Stimulated activated naive CD8-positive, alpha-beta T cell treated with anti-CD3 and anti-CD28 coated beads, Interleukin-15, amount 100 ng/mL, for 72 hours (primary cell): Measurements from ENCODE around the gene AP2A1.
A peak's percentile ranks its signal among the peaks of the same experiment; 100 is the strongest.

ENCODE experiments used
- ATAC-seq: fragments of 150-1000 bp; cut with Tn5 transposase; 2 replicates; pipeline ENCODE4 v1.10.0; 2021; ENCODE audit warnings: mild to moderate bottlenecking, moderate library complexity
- DNase-seq, 2 donors: peaks; one replicate each; pipeline ENCODE4 v3.0.0; 2021 to 2022
- H3K27ac Mint-ChIP-seq, 2 donors: one replicate each; pipeline ENCODE4 v1.8.0; 2022; ENCODE audit warnings: mild to moderate bottlenecking in 2 of 2, mixed read lengths in 2 of 2, moderate library complexity in 2 of 2
- H3K27me3 Mint-ChIP-seq: one replicate; pipeline ENCODE4 v1.8.0; 2022; ENCODE audit warnings: mixed read lengths
- H3K4me1 Mint-ChIP-seq: one replicate; pipeline ENCODE4 v1.8.0; 2022; ENCODE audit warnings: mild to moderate bottlenecking, mixed read lengths
- H3K4me3 Mint-ChIP-seq, 2 donors: one replicate each; pipeline ENCODE4 v1.8.0; 2022; ENCODE audit warnings: mild to moderate bottlenecking in 2 of 2, mixed read lengths in 2 of 2, moderate library complexity in 1 of 2
- H3K9me3 Mint-ChIP-seq, 2 donors: one replicate each; pipeline ENCODE4 v1.8.0; 2022; ENCODE audit warnings: mixed read lengths in 2 of 2

The AP2A1 gene

GRCh38 chr19:49846408-49846807 lies 79.6 kb downstream of the AP2A1 start:
- ATAC-seq, result no peak

DNA sequence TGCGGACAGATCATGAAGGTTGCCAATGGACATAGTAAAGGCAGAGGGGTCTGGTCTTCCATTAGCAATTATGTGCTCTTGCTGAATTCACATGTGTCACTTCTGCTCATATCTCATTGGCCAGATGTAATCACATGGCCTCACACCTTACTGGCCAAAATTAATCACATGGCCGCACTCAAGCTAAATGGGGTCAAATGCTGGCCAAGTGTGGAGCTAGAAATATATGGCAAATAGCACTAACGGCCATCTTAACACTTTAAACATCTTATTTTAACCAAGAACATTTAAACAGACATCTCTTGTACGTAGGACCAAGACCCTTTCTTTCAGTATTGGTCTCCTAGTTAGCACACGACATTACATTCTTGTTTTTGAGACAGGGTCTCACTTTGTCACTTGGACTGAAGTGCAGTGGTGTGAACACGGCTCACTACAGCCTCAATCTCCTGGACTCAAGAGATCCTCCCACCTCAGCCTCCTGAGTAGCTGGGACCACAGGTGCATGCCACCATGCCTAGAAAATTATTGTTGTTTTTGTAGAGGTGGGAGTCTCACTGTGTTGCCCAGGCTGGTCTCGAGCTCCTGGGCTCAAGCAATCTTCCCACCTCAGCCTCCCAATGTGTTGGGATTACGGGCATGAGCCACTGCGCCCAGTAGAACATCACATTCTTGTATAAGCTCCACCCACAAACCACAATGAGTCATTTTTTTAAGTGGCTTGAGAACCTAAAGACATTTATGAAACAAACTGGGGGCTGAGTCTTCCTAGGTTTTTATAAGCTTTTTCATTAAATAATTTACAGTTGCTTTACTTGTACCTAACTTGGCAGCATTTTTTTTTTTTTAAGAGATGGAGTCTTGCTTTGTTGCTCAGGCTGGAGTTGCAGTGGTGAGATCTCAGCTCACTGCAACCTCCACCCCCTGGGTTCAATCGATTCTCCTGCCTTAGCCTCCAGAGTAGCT lies 81.2 kb downstream of the AP2A1 start:
- H3K27me3 Mint-ChIP-seq, result no peaks in the 10 kb centered on the region
- H3K27ac Mint-ChIP-seq, result peak overlapping the region in 1 of 2 donors; percentile 35
- no peak for ATAC-seq
- H3K4me1 Mint-ChIP-seq, result peaks cover 38% of the 10 kb centered on the region
- H3K9me3 Mint-ChIP-seq, result peaks cover 13 to 15% of the 10 kb centered on the region in 2 donors
- DNase-seq, result no peak
- no peak overlapping the region for H3K4me3 Mint-ChIP-seq

More at GRCh38 chr19:49846408-49846807, 79.6 kb downstream of the AP2A1 start:
- H3K27me3 Mint-ChIP-seq, result no peaks in the 10 kb centered on the region
- DNase-seq, result no peak
- H3K4me3 Mint-ChIP-seq, result no peak overlapping the region
- peaks cover 13 to 15% of the 10 kb centered on the region in 2 donors for H3K9me3 Mint-ChIP-seq
- no peak overlapping the region for H3K27ac Mint-ChIP-seq
- peaks cover 25% of the 10 kb centered on the region for H3K4me1 Mint-ChIP-seq

- Mint-ChIP-seq H3K4me1 (peaks cover 47% of the 10 kb centered on the region), H3K4me3 (peak overlapping the region; percentile 17 to 69), H3K27ac (no peak overlapping the region), H3K9me3 (peaks cover 13 to 15% of the 10 kb centered on the region in 2 donors), H3K27me3 (no peaks in the 10 kb centered on the region)
- DNase-seq, result no peak
- no peak for ATAC-seq
Measured at GRCh38 chr19:49848938-49849337, 82.1 kb downstream of the AP2A1 start.

DNA sequence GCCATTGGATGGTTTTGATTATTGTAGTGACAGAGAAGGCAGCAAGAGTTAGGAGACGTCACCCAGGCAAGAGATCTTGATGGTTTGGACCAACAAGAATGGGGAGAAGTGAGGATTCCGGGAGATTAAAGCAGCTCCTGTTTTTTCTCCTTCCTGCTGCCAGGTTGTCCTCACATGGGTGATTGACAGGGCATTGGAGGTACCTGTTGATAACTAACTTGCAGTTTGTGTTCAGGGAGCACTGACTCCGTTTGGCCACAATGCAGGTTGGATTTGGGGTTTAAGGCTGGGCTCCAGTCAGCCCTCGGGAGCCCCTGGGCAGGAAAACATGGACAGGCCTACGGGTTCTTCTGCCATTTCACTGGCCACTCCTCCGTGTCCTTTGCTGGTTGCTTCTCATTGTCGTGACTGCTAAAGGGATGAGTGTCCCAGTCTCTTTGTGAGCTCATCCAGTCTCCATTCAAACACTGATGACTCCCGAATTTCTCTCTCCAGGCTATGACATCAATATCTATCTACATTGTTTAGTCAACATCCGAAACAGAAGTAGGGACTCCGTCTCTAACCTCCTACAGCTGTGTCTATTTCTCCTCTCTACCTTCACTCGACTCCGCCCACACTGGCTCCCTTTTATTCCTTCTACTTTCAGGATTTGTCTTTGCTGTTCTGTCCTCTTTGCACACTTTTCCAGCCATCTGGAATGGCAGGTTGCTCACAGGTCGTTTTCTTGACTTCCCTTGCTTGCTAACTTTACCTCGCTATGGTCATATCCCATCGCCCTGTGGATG lies 82.8 kb downstream of the AP2A1 start:
- peak overlapping the region in 1 of 2 donors; percentile 77 for H3K27ac Mint-ChIP-seq
- H3K9me3 Mint-ChIP-seq, result peaks cover 13 to 15% of the 10 kb centered on the region in 2 donors
- H3K27me3 Mint-ChIP-seq, result no peaks in the 10 kb centered on the region
- DNase-seq (no peak), ATAC-seq (no peak)
- H3K4me3 Mint-ChIP-seq, result peak overlapping the region; percentile 89 to 90
- H3K4me1 Mint-ChIP-seq, result peaks cover 50% of the 10 kb centered on the region

GRCh38 chr19:49850221-49850486 lies 83.4 kb downstream of the AP2A1 start:
- Mint-ChIP-seq H3K27ac (peak overlapping the region; percentile 97), H3K4me3 (peak overlapping the region; percentile 89 to 90), H3K9me3 (peaks cover 13 to 15% of the 10 kb centered on the region in 2 donors), H3K27me3 (no peaks in the 10 kb centered on the region), H3K4me1 (peaks cover 53% of the 10 kb centered on the region)
- DNase-seq (no peak), ATAC-seq (no peak)

DNA sequence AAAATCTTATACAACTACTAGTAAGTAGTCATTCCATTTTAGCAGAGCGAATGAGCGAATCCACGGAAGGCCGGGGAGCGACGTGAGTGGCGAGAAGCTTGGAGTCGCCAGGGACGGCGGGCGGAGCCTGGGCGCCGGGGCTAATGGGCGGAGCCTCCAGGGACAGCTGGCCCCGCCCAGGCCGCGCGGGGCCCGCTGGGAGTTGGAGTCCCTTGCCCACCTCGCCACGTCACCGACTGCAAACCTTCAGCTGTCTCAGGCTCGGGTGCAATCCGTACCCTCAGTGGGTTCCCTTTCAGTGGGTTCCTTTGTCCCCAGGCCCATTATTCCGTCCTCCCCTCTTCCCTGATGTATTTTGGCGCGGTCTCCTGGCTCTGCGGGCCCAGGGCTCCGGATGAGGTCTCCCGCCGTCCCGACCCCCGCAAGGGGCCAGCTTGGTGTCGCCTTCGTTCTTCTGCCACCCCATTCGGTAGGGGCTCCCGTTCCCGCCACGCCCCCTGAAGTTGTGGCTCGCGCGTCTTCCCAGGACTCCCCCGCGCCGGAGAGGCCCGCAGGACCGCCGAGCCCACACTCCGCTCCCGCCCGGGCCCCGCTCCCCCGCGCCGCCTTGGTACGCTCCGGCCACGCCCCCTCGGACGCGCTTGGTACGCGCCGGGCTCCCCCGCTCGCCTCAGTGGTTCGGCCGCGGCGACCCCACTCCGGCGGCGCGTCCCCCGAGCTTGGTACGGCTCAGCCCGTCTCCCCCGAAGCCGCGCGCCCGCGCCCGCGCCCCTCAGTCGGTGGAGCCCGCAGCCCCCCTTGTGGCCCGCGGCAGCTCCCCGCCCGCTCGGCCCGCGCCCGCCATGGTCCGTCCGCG lies 83.9 kb downstream of the AP2A1 start, which contains the start of gene PTOV1:
Gene PTOV1 (plus strand): TSS at position 673 of the 856 bp plus-strand sequence.
- H3K27ac Mint-ChIP-seq, result peak within 1 kb of the TSS; percentile 97
- peak within 1 kb of the TSS; percentile 89 to 90 for H3K4me3 Mint-ChIP-seq
- peaks cover 59% of the 10 kb centered on the region for H3K4me1 Mint-ChIP-seq

GRCh38 chr19:49851456-49852259 lies 84.9 kb downstream of the AP2A1 start:
- H3K9me3 Mint-ChIP-seq, result peaks cover 13 to 15% of the 10 kb centered on the region in 2 donors
- H3K4me1 Mint-ChIP-seq, result peaks cover 59% of the 10 kb centered on the region
- DNase-seq, result no peak
- H3K27ac Mint-ChIP-seq, result peak overlapping the region; percentile 56 to 57
- peak; percentile 2 for ATAC-seq
- H3K27me3 Mint-ChIP-seq, result no peaks in the 10 kb centered on the region
- peak overlapping the region; percentile 77 to 88 for H3K4me3 Mint-ChIP-seq

More for the DNA sequence above, 83.9 kb downstream of the AP2A1 start, which contains the start of gene PTOV1:
- ATAC-seq (peak; percentile 88), DNase-seq (peak; percentile 90 to 94)
- peaks cover 13 to 15% of the 10 kb centered on the region in 2 donors for H3K9me3 Mint-ChIP-seq
- no peaks in the 10 kb centered on the region for H3K27me3 Mint-ChIP-seq

DNA sequence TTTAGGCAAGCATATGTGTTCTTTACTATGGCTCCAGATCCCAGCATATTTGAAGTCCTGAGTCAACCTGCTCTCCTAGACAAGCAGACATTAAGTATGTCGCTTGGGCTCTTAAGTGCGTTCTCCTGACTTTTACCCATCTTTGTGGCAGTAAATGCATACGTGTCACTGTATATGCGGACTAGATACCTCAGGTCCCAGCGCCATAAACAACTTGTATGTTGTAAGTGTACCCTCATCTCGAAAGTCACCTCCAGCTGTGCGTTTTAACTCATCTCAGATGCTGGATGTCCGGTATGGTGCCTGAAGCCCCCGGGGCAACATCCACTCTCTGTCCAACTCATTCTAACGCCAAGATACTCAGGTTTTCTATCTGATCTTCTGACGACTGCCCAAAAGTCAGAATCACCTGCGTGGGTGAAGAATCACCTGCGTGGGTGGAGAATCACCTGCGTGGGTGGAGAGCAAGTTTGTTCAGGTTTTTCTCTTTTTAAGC lies 85.9 kb downstream of the AP2A1 start:
- Mint-ChIP-seq H3K27ac (peak overlapping the region in 1 of 2 donors; percentile 57), H3K9me3 (peaks cover 13 to 15% of the 10 kb centered on the region in 2 donors), H3K4me3 (peak overlapping the region; percentile 77 to 88), H3K4me1 (peaks cover 59% of the 10 kb centered on the region), H3K27me3 (no peaks in the 10 kb centered on the region)
- DNase-seq (no peak), ATAC-seq (no peak)

DNA sequence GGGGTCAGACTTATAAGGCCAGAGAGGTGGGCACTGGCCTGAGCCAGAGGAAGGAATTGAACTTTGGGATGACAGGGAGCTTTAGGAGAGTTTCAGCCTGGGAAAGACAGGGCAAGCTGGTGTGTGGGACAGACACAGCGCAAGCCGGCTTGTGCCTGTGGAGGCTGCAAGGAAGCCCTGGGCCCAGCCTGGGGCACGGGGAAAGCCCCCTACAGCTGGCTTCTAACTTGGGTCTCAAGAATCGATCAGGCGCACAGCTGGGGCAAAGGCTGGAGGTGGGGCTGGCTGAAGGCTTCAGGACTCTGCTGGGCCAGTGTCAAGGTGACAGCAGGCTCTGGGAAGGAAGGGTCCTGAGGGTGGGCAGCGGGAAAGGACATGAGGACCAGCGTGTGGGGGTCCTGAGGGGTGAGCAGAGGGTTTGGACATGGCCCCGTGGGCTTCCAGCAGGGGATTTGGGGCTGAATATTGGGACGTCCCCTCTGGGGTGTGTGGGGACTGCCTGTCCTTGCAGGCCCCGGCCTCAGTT lies 87.1 kb downstream of the AP2A1 start:
- Mint-ChIP-seq H3K4me1 (peaks cover 47% of the 10 kb centered on the region), H3K4me3 (no peak overlapping the region), H3K9me3 (peaks cover 10 to 14% of the 10 kb centered on the region in 2 donors), H3K27ac (peak overlapping the region in 1 of 2 donors; percentile 92), H3K27me3 (no peaks in the 10 kb centered on the region)
- no peak for ATAC-seq
- DNase-seq, result no peak

DNA sequence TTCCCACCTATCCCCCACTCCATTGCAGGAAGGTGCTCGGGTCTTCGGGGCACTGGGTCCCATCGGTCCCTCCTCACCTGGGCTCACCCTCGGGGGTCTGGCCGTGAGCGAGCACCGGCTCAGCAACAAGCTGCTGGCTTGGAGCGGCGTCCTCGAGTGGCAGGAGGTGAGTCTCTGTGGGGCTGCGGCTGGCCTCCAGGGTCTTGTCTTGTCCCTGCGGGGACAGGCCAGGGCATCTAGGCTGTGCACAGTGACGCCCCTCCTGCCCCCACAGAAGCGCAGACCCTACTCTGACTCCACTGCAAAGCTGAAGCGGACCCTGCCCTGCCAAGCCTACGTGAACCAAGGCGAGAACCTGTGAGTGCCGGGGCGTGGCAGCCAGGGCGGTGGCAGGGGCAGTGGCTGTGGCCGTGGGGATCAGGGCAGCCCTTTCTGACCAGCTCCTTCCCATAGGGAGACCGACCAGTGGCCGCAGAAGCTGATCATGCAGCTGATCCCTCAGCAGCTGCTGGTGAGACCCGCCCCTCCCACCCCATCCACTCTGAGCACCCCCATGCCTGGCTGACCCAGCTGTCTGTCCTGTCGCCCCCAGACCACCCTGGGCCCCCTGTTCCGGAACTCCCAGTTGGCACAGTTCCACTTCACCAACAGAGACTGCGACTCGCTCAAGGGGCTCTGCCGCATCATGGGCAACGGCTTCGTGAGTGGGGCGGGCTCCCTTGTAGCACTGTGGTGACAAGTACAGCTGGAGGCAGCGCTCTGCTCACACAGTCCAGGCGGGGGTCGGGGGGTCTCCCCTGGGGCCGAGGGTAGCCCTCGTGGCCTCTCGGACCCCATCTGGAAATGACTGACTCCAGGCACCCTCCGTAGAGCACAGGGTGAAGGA lies 87.8 kb downstream of the AP2A1 start:
- Mint-ChIP-seq H3K4me3 (no peak overlapping the region), H3K27me3 (no peaks in the 10 kb centered on the region), H3K27ac (peak overlapping the region in 1 of 2 donors; percentile 48), H3K9me3 (peaks cover 6 to 8% of the 10 kb centered on the region in 2 donors), H3K4me1 (peaks cover 42% of the 10 kb centered on the region)
- no peak for ATAC-seq
- no peak for DNase-seq

DNA sequence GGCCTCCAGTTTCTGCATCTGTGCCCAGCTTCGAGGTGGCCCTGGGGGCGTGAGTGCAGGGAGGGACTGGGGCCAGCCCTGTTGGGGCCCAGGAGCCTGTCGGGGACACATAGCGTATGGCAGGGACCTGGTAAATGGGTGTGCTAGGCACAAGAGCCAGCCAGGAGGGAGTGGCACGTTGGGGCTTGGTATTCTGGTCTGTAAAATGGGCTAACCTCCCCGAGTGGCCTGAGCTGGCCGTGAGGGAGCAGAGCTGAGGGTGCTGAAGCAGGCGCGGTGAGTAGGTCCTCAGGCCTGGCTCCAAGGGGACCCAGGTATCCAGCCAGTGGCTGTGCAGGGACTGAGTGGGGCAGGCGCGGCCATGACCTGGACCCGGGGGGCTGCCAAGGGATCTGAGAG lies 88.5 kb downstream of the AP2A1 start:
- Mint-ChIP-seq H3K4me1 (peaks cover 35% of the 10 kb centered on the region), H3K27ac (peak overlapping the region in 1 of 2 donors; percentile 34), H3K9me3 (peaks cover 0 to 1% of the 10 kb centered on the region in 2 donors), H3K4me3 (no peak overlapping the region), H3K27me3 (no peaks in the 10 kb centered on the region)
- no peak for ATAC-seq
- DNase-seq, result no peak

DNA sequence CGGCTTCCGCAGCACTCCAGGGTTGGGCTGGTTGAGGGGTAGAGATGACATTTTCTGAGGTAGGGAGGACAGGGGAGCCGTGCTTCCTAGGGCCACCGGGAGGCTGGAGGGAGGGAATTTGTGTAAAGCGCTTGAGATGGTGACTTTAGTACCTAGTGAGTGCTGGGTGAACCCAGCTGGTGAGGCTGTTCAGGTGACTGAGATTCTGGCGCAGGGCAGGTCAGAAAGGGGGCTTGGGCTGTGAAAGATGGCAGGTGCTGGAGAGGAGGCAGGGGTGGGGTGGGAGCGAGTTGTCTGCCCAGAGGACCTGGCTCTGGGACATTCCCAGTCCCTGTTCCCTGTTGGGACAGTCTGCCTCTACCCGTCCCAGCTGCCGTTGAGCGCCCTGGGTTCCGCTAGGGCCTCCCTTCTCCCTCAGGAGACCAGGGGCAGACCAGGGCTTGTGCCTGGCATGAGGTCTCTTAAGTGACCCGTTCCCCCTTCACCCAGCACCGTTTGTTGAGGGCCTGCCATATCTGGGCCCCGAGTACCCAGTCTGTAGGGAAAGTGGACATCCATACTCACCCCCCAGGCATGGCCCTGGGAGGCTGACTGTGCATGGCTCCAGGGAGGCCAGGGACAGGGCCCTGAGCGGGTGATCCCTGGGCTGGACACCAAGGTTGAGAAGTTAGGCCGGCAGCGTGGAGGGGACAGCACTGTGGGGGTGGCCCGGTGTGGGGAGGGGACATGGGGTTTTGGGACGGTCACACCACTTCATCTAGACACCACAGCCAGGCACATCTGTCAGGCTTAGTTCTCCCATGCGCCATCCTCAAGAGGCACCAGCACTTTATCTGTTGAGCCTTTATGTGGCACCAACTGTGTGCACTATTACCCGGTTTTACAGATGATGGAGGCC lies 89.1 kb downstream of the AP2A1 start:
- no peaks in the 10 kb centered on the region for H3K27me3 Mint-ChIP-seq
- H3K4me1 Mint-ChIP-seq, result peaks cover 34% of the 10 kb centered on the region
- ATAC-seq, result peak; percentile 4
- H3K4me3 Mint-ChIP-seq, result no peak overlapping the region
- no peaks in the 10 kb centered on the region for H3K9me3 Mint-ChIP-seq
- no peak for DNase-seq
- peak overlapping the region in 1 of 2 donors; percentile 34 for H3K27ac Mint-ChIP-seq
